HepG2 (cell line): ENCODE results near the gene ITPRIP. TPM values are rescaled to one million over a fixed set of nuclear protein-coding genes. Genes with fewer than 3 reads are reported as not detected.

Experiments used
- ATAC-seq: fragments of 200-7000 bp; cut with Tn5 transposase; 3 replicates; pipeline ENCODE4 v1.9.1; 2020; ENCODE audit warnings: mild to moderate bottlenecking, moderate library complexity
- BruUV-seq: library from RNA; stranded (reverse); fragments of 400-500 nt; replicated peaks from 2 replicates; lab custom pipeline; 2021; lab: Mats Ljungman, UMichigan
- CTCF ChIA-PET: fragments of 300-600 bp; formaldehyde crosslinking; extraction: SDS; loops from one replicate; lab custom pipeline; 2021; ENCODE audit warnings: low total read pairs, inconsistent platforms, low intra/inter-chr PET ratio; lab: Yijun Ruan, JAX
- POLR2A ChIA-PET: fragments of 350-600 bp; sonication (Branson Sonifier 250); formaldehyde crosslinking; loops from one replicate; lab custom pipeline; 2020; ENCODE audit warnings: antibody characterized with exemption, inconsistent platforms; lab: Yijun Ruan, JAX
- DNase-seq: peaks from one replicate; pipeline ENCODE4 v3.0.0-alpha.2; 2015; ENCODE audit warnings: low spot score
- FAIRE-seq: peaks from 3 replicates; lab custom pipeline; 2011; peaks lifted over from hg19 to GRCh38; lab: Jason Lieb, UNC
- H2AFZ ChIP-seq: one replicate; pipeline ENCODE4 v1.6.1; 2011; ENCODE audit warnings: low read length, inconsistent platforms
- H3K27ac ChIP-seq: fragments of 300-600 bp; 3 replicates; pipeline ENCODE4 v1.8.0; 2011; ENCODE audit warnings: mixed run types, mild to moderate bottlenecking, mixed read lengths, low read length, inconsistent platforms; ENCODE audit not compliant: insufficient read depth; ENCODE audit errors: extremely low read length
- H3K27me3 ChIP-seq, 2 experiments: fragments of 200-600 bp in 1 of 2; 2 replicates in 1 of 2; 3 replicates in 1 of 2; pipeline versions ENCODE4 v1.6.0 to v1.8.0; 2011; ENCODE audit warnings: low read length in 2 of 2, mild to moderate bottlenecking in 2 of 2, moderate library complexity in 2 of 2, inconsistent platforms in 1 of 2; ENCODE audit not compliant: insufficient read depth in 2 of 2, control insufficient read depth in 1 of 2
- H3K36me3 ChIP-seq, 2 experiments: fragments of 200-600 bp in 1 of 2; replicated peaks in 1 of 2; 2 replicates in 1 of 2; 3 replicates in 1 of 2; pipeline versions ENCODE4 v1.5.1 to v1.8.0; 2011; ENCODE audit warnings: low read length in 2 of 2, inconsistent platforms in 1 of 2; ENCODE audit not compliant: insufficient read depth in 2 of 2, control insufficient read depth in 1 of 2
- H3K4me1 ChIP-seq: 2 replicates; pipeline ENCODE4 v1.5.1; 2012; ENCODE audit warnings: low read length, inconsistent platforms; ENCODE audit not compliant: insufficient read depth
- H3K4me2 ChIP-seq: 2 replicates; pipeline ENCODE4 v1.6.0; 2011; ENCODE audit warnings: low read depth, low read length, inconsistent platforms
- H3K4me3 ChIP-seq, 3 experiments: fragments of 200-600 bp in 1 of 3; sonication (generic), shearing (Covaris generic) in 1 of 3; replicated peaks in 1 of 3; 2 replicates each; pipeline ENCODE4 v1.5.1; 2011 to 2016; ENCODE audit warnings: low read length in 3 of 3, inconsistent platforms in 2 of 3, low read depth in 2 of 3, mild to moderate bottlenecking in 2 of 3, control low read depth in 1 of 3, mixed read lengths in 1 of 3; ENCODE audit not compliant: insufficient read depth in 1 of 3
- H3K79me2 ChIP-seq: one replicate; pipeline ENCODE4 v1.6.1; 2011; ENCODE audit warnings: low read length, inconsistent platforms; ENCODE audit not compliant: insufficient read depth
- H3K9ac ChIP-seq: 2 replicates; pipeline ENCODE4 v1.6.0; 2011; ENCODE audit warnings: mild to moderate bottlenecking, low read depth, low read length, inconsistent platforms; ENCODE audit not compliant: insufficient read depth
- H3K9me3 ChIP-seq: 2 replicates; pipeline ENCODE4 v1.5.1; 2012; ENCODE audit warnings: mild to moderate bottlenecking, low read length
- H4K20me1 ChIP-seq: 2 replicates; pipeline ENCODE4 v1.6.0; 2011; ENCODE audit warnings: inconsistent platforms, mild to moderate bottlenecking, low read length, moderate library complexity; ENCODE audit not compliant: insufficient read depth
- ELF3 ChIP-seq: IDR thresholded peaks from 2 replicates; pipeline ENCODE4 v1.6.1; 2016; ENCODE audit warnings: missing genetic modification reagents, missing compliant biosample characterization
- FOSL2 ChIP-seq: sonication (generic); formaldehyde crosslinking; IDR thresholded peaks from 2 replicates; pipeline ENCODE4 v1.4.0; 2020; ENCODE audit warnings: missing genetic modification reagents
- NFKBIZ ChIP-seq: IDR thresholded peaks from 2 replicates; pipeline ENCODE4 v1.6.1; 2018; ENCODE audit warnings: missing genetic modification reagents, missing compliant biosample characterization
- NFYB ChIP-seq: sonication (generic); formaldehyde crosslinking; IDR thresholded peaks from 2 replicates; pipeline ENCODE4 v1.4.0; 2020; ENCODE audit warnings: missing genetic modification reagents
- TCF12 ChIP-seq, 2 experiments: fragments of 450-650 bp in 1 of 2; sonication (generic) in 1 of 2; formaldehyde crosslinking in 1 of 2; IDR thresholded peaks; 2 replicates each; pipeline versions ENCODE4 v1.6.1 to v1.8.0; 2017 to 2022; ENCODE audit warnings: antibody characterized with exemption in 1 of 2, mild to moderate bottlenecking in 1 of 2, missing genetic modification reagents in 1 of 2, moderate library complexity in 1 of 2
- XRCC5 ChIP-seq: fragments of 200-400 bp; formaldehyde crosslinking; optimal IDR thresholded peaks from 2 replicates; pipeline ENCODE3; 2017; ENCODE audit warnings: mild to moderate bottlenecking, low read length
- ZNF124 ChIP-seq: sonication (generic); formaldehyde crosslinking; IDR thresholded peaks from 2 replicates; pipeline ENCODE4 v1.4.0; 2020; ENCODE audit warnings: missing genetic modification reagents
- ZNF781 ChIP-seq: sonication (generic); formaldehyde crosslinking; IDR thresholded peaks from 2 replicates; pipeline ENCODE4 v1.5.1; 2020; ENCODE audit warnings: borderline replicate concordance, mild to moderate bottlenecking, missing genetic modification reagents; ENCODE audit errors: not compliant biosample characterization
- ZSCAN25 ChIP-seq: sonication (generic); formaldehyde crosslinking; IDR thresholded peaks from 2 replicates; pipeline ENCODE4 v1.8.0; 2022; ENCODE audit warnings: mild to moderate bottlenecking, missing genetic modification reagents
- WGBS: methylation state at CpG from one replicate; pipeline ENCODE4 v1.1.6; 2017; ENCODE audit warnings: low lambda C conversion rate; 5-methylcytosine and 5-hydroxymethylcytosine counted together
- in situ Hi-C: cut with HindIII; loops from 2 replicates; pipeline ENCODE4 v1.10.0; 2017; ENCODE audit warnings: low pct_unique_long_range_greater_than_20kb; ENCODE audit not compliant: extremely low pct_ligation_motif_present
- intact Hi-C: fragments of 100-400 bp; cut with micrococcal nuclease; formaldehyde crosslinking; loops from one replicate; pipeline ENCODE4 v1.10.0; 2022; ENCODE audit not compliant: unreplicated experiment
- polyA plus RNA-seq, 8 experiments: library from polyadenylated mRNA; depleted of rRNA in 3 of 8; stranded (reverse) in 7 of 8; unstranded in 1 of 8; fragments of >200 nt; fragmentation: Illumina TruSeq in 4 of 8; extraction: Trizol in 4 of 8; gene quantifications; 2 replicates each; pipeline versions ENCODE4 v1.2.1 to v1.2.3, GENCODE V29; 2011 to 2016; ENCODE audit warnings: low read depth in 4 of 8, missing spikeins in 1 of 8, mixed read lengths in 1 of 8; ENCODE audit not compliant: insufficient read depth in 1 of 8
- total RNA-seq, 5 experiments: library from RNA; depleted of rRNA; stranded (reverse); fragments of >200 nt; fragmentation: Illumina TruSeq; extraction: Trizol; gene quantifications; 2 replicates each; pipeline ENCODE4 v1.2.3, GENCODE V29; 2016; ENCODE audit warnings: low read depth in 1 of 5
- TF ChIP-seq, protein P1 (sequence below): IDR thresholded peaks from 2 replicates; pipeline ENCODE4 v1.6.1; 2012; ENCODE audit warnings: inconsistent platforms
- TF ChIP-seq, protein P2 (sequence below): sonication (generic); formaldehyde crosslinking; conservative IDR thresholded peaks from 2 replicates; pipeline ENCODE4 v1.5.0; 2020; ENCODE audit warnings: missing genetic modification reagents
- TF ChIP-seq, protein P3 (sequence below): sonication (generic); formaldehyde crosslinking; IDR thresholded peaks from 2 replicates; pipeline ENCODE4 v1.9.0; 2022; ENCODE audit warnings: missing genetic modification reagents, mild to moderate bottlenecking, borderline replicate concordance
- TF ChIP-seq, protein P4 (sequence below): sonication (generic); formaldehyde crosslinking; conservative IDR thresholded peaks from 2 replicates; pipeline ENCODE4 v1.8.1; 2023; ENCODE audit warnings: missing genetic modification reagents
- TF ChIP-seq, protein P5 (sequence below): sonication (generic); formaldehyde crosslinking; IDR thresholded peaks from 2 replicates; pipeline ENCODE4 v1.4.0; 2020; ENCODE audit warnings: missing genetic modification reagents

The ITPRIP gene
- total and polyA plus RNA-seq, 2 of the 13 experiments (the other 11 are each of a cell fraction or from before 2014, with no cell fraction given) = 1.00 to 2.8 TPM

DNA sequence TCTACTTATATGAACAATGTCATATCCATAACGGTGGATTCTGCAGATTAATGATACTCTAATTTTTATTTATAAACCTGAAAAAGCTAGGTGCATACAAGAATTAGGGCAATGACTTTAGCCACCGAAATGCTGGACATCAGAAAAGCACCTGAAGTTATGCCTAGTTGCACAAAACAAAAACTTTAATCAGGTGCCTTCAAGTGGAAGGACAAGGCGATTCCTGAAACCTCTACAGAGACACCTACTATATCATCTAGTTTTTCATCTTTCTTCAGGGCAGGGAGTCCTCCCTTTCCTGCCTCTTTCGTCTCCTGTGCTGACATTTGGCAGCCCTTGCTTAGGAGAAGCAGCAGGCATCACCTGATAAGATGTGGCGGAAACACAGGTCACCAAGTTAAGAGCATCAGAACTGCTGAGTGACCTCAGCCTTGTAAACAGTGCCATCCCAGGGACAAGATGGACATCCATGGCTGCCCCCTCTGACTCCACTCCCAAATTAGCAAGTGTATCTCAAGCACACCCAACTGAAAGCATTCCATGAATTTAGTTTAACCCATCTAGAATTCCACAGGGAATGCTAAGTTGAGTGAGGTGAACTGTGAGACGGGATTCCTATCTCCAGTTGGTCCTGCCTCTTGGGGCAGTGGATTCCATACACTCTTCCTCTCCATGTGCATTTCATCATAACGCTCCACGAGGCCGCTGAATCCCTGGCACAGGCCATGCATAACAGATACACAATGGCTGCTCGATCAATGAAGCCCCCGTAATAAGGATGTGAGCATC is 5.8 kb downstream of the ITPRIP start (continued):
- TF ChIP-seq, protein P1, sequence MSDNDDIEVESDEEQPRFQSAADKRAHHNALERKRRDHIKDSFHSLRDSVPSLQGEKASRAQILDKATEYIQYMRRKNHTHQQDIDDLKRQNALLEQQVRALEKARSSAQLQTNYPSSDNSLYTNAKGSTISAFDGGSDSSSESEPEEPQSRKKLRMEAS = no peak
- TF ChIP-seq, protein P2, sequence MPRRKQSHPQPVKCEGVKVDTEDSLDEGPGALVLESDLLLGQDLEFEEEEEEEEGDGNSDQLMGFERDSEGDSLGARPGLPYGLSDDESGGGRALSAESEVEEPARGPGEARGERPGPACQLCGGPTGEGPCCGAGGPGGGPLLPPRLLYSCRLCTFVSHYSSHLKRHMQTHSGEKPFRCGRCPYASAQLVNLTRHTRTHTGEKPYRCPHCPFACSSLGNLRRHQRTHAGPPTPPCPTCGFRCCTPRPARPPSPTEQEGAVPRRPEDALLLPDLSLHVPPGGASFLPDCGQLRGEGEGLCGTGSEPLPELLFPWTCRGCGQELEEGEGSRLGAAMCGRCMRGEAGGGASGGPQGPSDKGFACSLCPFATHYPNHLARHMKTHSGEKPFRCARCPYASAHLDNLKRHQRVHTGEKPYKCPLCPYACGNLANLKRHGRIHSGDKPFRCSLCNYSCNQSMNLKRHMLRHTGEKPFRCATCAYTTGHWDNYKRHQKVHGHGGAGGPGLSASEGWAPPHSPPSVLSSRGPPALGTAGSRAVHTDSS (CRISPR knock-in tag) = no peak

DNA sequence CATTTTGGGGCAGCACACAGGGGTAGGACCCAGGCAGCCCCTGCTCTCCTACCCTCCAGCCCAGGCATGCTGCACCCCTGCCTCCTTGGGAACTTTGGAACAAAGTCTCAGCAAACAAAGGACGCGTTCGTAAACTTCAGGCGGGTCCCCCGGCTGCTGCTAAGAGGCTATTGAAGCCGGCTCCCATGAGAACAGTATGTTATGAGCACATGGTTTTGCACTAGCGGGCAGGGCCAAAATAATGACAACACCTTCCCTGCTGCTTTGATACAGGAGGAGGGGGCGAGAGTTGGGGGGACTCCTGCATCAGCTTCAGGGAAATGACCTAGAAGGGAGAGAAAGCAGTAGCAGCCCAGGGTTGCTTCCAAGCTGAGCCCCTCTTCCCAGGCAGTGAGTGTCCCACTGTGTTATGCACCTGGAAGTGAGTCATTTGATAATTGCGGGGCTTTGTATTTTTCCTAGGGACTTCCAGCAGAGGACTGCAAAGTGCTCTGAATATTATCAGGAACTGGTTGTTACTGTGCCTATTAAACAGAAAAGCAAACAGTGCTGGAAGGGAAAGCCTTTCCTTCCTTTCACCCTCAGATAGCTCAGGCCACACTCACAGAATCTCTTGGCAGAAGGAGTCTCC is 6.9 kb downstream of the ITPRIP start:
- Histone ChIP-seq H3K4me2 (peak overlapping the region; percentile 79), H3K9me3 (no peaks in the 10 kb centered on the region), H3K4me3 (peak overlapping the region in 1 of 3 experiments; percentile 27; a peak in 2 of 6 replicates), H3K4me1 (peaks cover 69% of the 10 kb centered on the region), H3K27ac (peak overlapping the region; percentile 34), H3K79me2 (no peaks in the 10 kb centered on the region), H4K20me1 (no peaks in the 10 kb centered on the region), H3K9ac (no peak overlapping the region), H3K27me3 (no peaks in the 10 kb centered on the region), H3K36me3 (no peaks in the 10 kb centered on the region; a peak in 1 of 5 replicates), H2AFZ (no peak overlapping the region)
- DNase-seq (peak; percentile 70), ATAC-seq (peak; percentile 54), FAIRE-seq (peak; percentile 47)
- intact Hi-C loops = no loop called here
- in situ Hi-C loops = no loop called here
- ChIA-PET CTCF (no interaction called here), POLR2A (no interaction called here)
- BruUV-seq = no TSS peak
- 13% methylated on average over 8 of the region's 9 CpGs for WGBS
- TF ChIP-seq, protein P3, sequence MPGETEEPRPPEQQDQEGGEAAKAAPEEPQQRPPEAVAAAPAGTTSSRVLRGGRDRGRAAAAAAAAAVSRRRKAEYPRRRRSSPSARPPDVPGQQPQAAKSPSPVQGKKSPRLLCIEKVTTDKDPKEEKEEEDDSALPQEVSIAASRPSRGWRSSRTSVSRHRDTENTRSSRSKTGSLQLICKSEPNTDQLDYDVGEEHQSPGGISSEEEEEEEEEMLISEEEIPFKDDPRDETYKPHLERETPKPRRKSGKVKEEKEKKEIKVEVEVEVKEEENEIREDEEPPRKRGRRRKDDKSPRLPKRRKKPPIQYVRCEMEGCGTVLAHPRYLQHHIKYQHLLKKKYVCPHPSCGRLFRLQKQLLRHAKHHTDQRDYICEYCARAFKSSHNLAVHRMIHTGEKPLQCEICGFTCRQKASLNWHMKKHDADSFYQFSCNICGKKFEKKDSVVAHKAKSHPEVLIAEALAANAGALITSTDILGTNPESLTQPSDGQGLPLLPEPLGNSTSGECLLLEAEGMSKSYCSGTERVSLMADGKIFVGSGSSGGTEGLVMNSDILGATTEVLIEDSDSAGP (CRISPR knock-in tag) = peak; percentile 44; the same call in 1 of the 2 replicates
- TF ChIP-seq NFYB (no peak), FOSL2 (CRISPR knock-in tag) (peak; percentile 80), NFKBIZ (CRISPR knock-in tag) (no peak), ZNF781 (no peak), ELF3 (CRISPR knock-in tag) (0 out of 2 replicates have a peak, but pooled peaks have one; percentile 27), ZSCAN25 (CRISPR knock-in tag) (peak; percentile 75), XRCC5 (peak; percentile 12), ZNF124 (CRISPR knock-in tag) (peak; percentile 39; the same call in 1 of the 2 replicates), TCF12 (IDR thresholded peaks at IDR 0.05) (no peak), TCF12 (CRISPR knock-in tag; IDR thresholded peaks at IDR 0.05) (no peak)
- TF ChIP-seq, protein P4, sequence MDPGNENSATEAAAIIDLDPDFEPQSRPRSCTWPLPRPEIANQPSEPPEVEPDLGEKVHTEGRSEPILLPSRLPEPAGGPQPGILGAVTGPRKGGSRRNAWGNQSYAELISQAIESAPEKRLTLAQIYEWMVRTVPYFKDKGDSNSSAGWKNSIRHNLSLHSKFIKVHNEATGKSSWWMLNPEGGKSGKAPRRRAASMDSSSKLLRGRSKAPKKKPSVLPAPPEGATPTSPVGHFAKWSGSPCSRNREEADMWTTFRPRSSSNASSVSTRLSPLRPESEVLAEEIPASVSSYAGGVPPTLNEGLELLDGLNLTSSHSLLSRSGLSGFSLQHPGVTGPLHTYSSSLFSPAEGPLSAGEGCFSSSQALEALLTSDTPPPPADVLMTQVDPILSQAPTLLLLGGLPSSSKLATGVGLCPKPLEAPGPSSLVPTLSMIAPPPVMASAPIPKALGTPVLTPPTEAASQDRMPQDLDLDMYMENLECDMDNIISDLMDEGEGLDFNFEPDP (CRISPR knock-in tag) = no peak
- TF ChIP-seq, protein P5, sequence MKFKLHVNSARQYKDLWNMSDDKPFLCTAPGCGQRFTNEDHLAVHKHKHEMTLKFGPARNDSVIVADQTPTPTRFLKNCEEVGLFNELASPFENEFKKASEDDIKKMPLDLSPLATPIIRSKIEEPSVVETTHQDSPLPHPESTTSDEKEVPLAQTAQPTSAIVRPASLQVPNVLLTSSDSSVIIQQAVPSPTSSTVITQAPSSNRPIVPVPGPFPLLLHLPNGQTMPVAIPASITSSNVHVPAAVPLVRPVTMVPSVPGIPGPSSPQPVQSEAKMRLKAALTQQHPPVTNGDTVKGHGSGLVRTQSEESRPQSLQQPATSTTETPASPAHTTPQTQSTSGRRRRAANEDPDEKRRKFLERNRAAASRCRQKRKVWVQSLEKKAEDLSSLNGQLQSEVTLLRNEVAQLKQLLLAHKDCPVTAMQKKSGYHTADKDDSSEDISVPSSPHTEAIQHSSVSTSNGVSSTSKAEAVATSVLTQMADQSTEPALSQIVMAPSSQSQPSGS (CRISPR knock-in tag) = 0 out of 2 replicates have a peak, but pooled peaks have one; percentile 10
